ENCODE results near the gene CCNL1.

GRCh38 chr3:157147099-157147803 lies 12.7 kb downstream of the CCNL1 start:
- TF ChIP-seq CTCF (IDR thresholded peaks at IDR 0.05; ENCODE audit: extremely low read depth in 1 of 2, insufficient read depth in 1 of 2, low read depth in 1 of 2, low read length in 2 of 2) = no peak
- TF ChIP-seq EZH2 (IDR thresholded peaks at IDR 0.05; ENCODE audit: borderline replicate concordance, low read depth, low read length, severe bottlenecking) = no peak
- TF ChIP-seq POLR2AphosphoS5 (IDR thresholded peaks at IDR 0.05; ENCODE audit: insufficient read depth, low read depth, low read length) = no peak
- no peak for TF ChIP-seq POLR2A (IDR thresholded peaks at IDR 0.05; ENCODE audit: low read depth, low read length)
- TF ChIP-seq MAX (IDR thresholded peaks at IDR 0.05; ENCODE audit: insufficient read depth, insufficient read length) = no peak
- TF ChIP-seq GATA2 (IDR thresholded peaks at IDR 0.05; ENCODE audit: insufficient read depth, insufficient read length, low read depth, low read length) = no peak

Measured in endothelial cell of umbilical vein (primary cell).